HPDE6-E6E7 (cell line): Measurements from ENCODE around the gene SYTL3.
A peak's percentile ranks its signal among the peaks of the same experiment; 100 is the strongest.
"Not testable (repeated sequence)": the region's sequence is repeated elsewhere in the genome, so short reads cannot be mapped to it uniquely, and the experiment has no call there.

Experiments used
- DNase-seq: peaks from one replicate; pipeline ENCODE4 v3.0.0; 2011; ENCODE audit warnings: missing footprints; ENCODE audit errors: extremely low spot score

SYTL3 gene

GRCh38 chr6:158688860-158689259 is 39.0 kb downstream of the SYTL3 start:
- DNase-seq: no peak

DNA sequence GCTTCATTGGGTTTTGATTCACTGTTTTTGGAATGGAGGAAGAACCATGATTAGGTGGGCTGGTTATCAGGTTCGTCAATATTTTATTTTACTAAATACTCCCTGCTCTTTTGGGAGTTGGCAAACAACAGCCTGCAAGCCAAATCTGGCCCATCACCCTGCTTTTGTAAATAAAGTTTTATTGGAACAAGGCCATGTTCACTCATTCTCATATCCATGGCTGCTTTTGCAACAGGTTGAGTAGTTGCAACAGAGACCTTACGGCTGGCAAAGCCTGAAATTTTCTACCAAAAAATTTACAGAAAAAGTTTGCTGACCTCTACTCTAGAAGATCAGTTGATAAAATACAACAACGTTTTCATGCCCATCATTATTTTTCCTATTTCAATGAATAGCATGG is 45.1 kb downstream of the SYTL3 start:
- no peak for DNase-seq

DNA sequence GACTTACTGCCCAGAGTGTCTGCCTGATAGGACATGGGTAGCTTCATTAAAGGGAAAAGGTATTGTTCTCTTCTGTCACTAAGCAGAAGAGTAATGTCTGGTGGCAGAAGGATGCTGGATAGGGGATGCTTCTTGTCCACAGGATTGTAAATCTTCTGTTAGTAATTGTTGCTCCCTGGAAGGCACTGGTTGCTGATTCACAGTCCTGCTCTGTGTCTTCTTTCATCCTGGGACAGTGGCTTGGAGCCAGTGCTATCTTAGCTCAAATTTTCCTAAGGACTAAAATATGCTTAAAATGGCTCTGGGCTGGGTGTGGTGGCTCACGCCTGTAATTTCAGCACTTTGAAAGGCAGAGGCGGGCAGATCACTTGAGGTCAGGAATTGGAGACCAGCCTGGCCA is 48.0 kb downstream of the SYTL3 start:
- DNase-seq: no peak

DNA sequence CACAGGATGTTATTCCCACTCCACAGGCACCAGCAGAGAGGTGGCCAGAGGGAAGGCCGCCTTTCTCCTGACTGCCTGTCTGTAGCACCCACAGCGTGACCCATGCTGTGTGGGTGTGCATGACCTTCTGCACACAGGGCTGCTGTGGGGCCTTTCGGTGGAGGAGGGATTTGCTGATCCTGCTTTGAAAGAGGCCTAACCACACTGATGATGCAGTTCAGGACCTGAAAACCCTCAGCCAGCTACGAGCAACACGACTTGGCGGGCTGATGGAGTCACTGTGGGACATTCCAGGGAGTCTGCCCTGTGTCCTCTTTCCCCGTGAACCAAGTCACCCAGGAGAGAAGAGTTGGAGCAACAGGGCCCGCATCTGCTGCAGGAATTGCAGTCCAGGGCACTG is 49.1 kb downstream of the SYTL3 start:
- no peak for DNase-seq

GRCh38 chr6:158701268-158701667 is 51.4 kb downstream of the SYTL3 start:
- not testable (repeated sequence) for DNase-seq

GRCh38 chr6:158703111-158703836 is 53.4 kb downstream of the SYTL3 start:
- no peak for DNase-seq

GRCh38 chr6:158703837-158704822 is 54.3 kb downstream of the SYTL3 start:
- peak; percentile 86 for DNase-seq

DNA sequence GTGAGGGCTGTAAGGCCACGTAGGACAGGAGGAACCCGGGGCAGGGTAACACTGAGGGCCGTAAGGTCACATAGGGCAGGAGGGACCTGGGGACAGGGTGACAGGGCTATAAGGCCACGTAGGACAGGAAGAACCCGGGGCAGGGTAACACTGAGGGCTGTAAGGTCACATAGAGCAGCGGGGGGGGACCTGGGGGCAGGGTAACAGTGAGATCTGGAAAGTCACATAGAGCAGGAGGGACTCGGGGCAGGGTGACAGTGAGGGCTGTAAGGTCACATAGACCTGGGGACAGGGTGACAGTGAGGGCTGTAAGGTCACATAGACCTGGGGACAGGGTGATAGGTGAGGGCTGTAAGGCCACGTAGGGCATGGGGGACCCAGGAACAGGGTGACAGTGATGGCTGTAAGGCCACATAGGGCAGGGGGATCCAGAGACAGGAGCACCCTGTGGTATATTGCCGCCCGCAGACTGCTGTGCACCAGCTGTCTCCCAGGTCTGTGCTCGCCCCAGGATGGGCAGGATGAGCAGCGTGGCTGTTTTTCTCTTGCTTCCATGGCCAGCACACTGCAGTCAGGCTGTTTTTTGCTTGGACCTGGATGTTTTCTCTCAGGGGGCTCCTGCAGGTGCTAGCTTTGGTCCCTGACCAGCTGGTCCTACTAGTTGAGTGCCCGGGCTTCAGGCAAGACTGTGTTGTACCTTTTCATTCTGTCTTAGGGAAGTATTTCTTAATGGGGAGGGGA is 55.7 kb downstream of the SYTL3 start:
- no peak for DNase-seq

GRCh38 chr6:158706369-158706982 is 56.6 kb downstream of the SYTL3 start:
- DNase-seq: peak; percentile 21

- DNase-seq: peak; percentile 25
These were observed 57.4 kb downstream of the SYTL3 start for GRCh38 chr6:158707120-158707820.

DNA sequence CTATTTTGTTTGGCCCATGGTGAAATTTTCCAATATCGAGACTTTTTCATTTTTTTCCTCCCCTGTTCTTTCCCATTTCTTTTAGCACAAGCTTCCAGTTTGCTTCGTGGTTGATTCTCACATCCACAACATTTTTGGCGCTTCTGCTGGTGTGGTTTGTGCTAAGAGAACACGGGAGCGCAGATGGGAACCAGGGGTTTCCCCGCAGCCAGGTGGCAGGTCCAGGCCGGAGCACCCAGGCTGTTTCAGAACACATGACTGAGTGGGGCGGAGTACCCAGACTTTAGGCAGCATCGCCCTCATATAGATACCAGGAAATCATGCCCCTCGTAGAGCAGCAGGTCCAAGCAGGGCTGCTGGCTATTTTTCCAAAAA is 58.0 kb downstream of the SYTL3 start:
- peak; percentile 60 for DNase-seq

GRCh38 chr6:158708239-158708638 is 58.4 kb downstream of the SYTL3 start:
- DNase-seq: no peak

GRCh38 chr6:158709809-158710208 is 60.0 kb downstream of the SYTL3 start:
- no peak for DNase-seq

DNA sequence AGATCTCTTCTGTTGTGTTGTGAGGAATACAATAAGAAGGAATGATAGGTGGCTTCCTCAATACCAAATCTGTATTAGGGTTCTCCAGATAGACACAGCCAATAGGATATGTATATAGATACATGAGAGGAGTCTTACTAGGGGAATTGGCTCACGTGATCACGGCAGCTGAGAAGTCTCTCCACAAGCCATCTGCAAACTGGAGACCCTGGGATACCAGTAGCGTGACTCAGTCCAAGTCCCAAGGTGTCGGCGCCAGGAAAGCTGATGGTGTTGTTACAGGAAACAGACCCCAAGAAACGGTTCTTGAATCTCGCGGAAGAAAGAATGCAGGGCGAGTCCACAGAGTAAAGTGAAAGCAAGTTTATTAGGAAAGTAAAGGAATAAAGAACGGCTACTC is 61.4 kb downstream of the SYTL3 start:
- DNase-seq: no peak

DNA sequence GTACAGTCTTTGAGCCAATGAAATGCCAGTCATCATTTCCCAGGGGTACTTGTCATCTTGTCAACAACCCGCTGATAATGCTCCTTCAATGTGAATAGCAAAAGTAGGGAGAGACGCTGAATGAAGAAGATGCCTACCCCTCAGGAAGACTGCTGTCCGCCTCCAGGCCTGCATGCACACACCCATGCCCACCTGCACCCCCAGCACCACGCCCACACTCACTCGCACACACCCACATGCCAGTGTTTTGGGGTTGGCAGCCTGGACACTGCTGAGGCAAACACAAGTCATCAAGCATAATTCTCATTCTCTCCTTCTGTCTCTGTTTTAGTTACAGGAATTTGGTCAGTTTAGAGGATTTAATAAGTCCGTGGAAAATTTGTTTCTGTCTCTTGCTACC is 63.6 kb downstream of the SYTL3 start:
- DNase-seq: no peak

GRCh38 chr6:158714706-158715105 is 64.9 kb downstream of the SYTL3 start:
- DNase-seq: no peak

GRCh38 chr6:158715330-158716311 is 65.8 kb downstream of the SYTL3 start:
- no peak for DNase-seq

DNA sequence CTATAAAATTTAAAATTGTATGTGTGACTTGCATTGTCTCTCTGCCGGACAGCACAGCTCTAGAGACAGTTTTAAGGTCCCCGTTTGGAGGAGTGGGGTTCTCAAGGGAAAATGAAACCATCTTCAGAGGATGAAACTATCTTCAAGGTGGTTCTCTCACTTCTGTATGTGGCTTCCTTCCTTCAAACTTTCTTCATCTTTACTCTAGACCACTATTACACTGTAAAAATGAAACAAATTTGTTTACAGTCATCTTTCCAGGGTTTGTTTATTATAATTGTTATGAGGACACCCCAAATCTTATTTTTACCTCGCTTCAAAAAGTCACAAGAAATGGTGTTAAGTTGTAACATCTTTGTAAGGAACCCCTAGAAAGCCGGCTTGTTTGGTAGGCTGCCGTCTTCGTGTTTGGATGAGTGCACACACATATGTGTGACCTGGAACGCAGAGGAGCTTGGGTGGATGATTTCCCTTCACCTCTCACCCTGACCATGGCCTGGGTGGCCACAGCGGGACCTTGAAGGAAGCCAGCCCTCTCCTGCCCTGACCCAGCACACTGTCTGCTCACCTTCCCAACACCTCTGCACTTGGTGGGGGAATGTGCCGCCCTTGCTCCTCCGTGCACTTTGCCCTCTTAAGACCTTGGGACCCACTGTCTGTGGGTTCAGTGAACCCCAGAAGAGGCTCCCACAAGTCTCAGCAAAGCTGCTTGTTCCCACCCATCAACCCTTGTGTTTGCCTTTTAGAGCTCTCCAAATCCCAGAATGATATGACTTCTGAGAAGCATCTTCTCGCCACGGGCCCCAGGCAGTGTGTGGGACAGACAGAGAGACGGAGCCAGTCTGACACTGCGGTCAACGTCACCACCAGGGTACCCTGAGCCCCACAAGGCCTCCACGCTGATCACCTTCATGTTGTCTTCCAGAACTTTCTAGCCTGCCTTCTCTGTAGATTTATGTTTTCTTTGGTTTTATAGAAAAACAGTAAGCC is 67.8 kb downstream of the SYTL3 start:
- DNase-seq: no peak
